HG03025 (cell line): Measurements from ENCODE around the gene GAGE12D.
"Not testable (repeated sequence)": the region's sequence is repeated elsewhere in the genome, so short reads cannot be mapped to it uniquely, and the experiment has no call there.

ENCODE experiments used
- ATAC-seq: cut with Tn5 transposase; IDR thresholded peaks from one replicate; pipeline ENCODE4 v1.9.1; 2021; ENCODE audit warnings: mild to moderate bottlenecking, moderate library complexity; ENCODE audit not compliant: unreplicated experiment, low FRiP score

GAGE12D gene

GRCh38 chrX:49541433-49541832, at the start of gene GAGE12D:
TSS of gene GAGE12D (plus strand) at chrX:49541733. CDS start at chrX:49542888, 1,155 bp downstream.
- ATAC-seq, result not testable (repeated sequence)

- not testable (repeated sequence) for ATAC-seq
Measured at GRCh38 chrX:49531877-49532276, 9.7 kb upstream of the GAGE12D start, which contains the start of gene GAGE12C. TSS of gene GAGE12C (plus strand) at chrX:49532177. CDS start at chrX:49533332, 1,155 bp downstream.

GRCh38 chrX:49550989-49551388, 9.5 kb downstream of the GAGE12D start, which contains the start of gene GAGE12E:
TSS of gene GAGE12E (plus strand) at chrX:49551289. CDS start at chrX:49552444, 1,155 bp downstream.
- not testable (repeated sequence) for ATAC-seq

GRCh38 chrX:49560542-49560941, 19.0 kb downstream of the GAGE12D start, which contains the start of gene GAGE12F:
TSS of gene GAGE12F (plus strand) at chrX:49560842. CDS start at chrX:49561997, 1,155 bp downstream.
- not testable (repeated sequence) for ATAC-seq

GRCh38 chrX:49568728-49569127, 27.2 kb downstream of the GAGE12D start:
- not testable (repeated sequence) for ATAC-seq

- not testable (repeated sequence) for ATAC-seq
Measured at GRCh38 chrX:49569152-49569551, 27.6 kb downstream of the GAGE12D start.

GRCh38 chrX:49570100-49570499, 28.6 kb downstream of the GAGE12D start, which contains the start of gene GAGE12G:
TSS of gene GAGE12G (plus strand) at chrX:49570400. CDS start at chrX:49571555, 1,155 bp downstream.
- not testable (repeated sequence) for ATAC-seq

GRCh38 chrX:49579649-49580048, 38.1 kb downstream of the GAGE12D start, which contains the start of gene GAGE12H:
TSS of gene GAGE12H (plus strand) at chrX:49579949. CDS start at chrX:49581104, 1,155 bp downstream.
- not testable (repeated sequence) for ATAC-seq

- not testable (repeated sequence) for ATAC-seq
Measured at GRCh38 chrX:49589196-49589595, 47.7 kb downstream of the GAGE12D start, which contains the start of gene GAGE2A. TSS of gene GAGE2A (plus strand) at chrX:49589496. CDS start at chrX:49590651, 1,155 bp downstream.

GRCh38 chrX:49589769-49590478, 48.4 kb downstream of the GAGE12D start:
- ATAC-seq, result not testable (repeated sequence)

- ATAC-seq, result not testable (repeated sequence)
Measured at GRCh38 chrX:49590488-49590887, 49.0 kb downstream of the GAGE12D start.
